Ishikawa (cell line): ENCODE data around the gene ITPRIPL2.

ENCODE experiments used
- EP300 ChIP-seq: IDR thresholded peaks from 2 replicates; pipeline ENCODE4 v1.6.1; 2012; ENCODE audit warnings: borderline replicate concordance
- RAD21 ChIP-seq: IDR thresholded peaks from 2 replicates; pipeline ENCODE4 v1.6.1; 2012; ENCODE audit warnings: low read depth
- REST ChIP-seq: IDR thresholded peaks from 2 replicates; pipeline ENCODE4 v1.6.1; 2012; ENCODE audit warnings: low read depth, mild to moderate bottlenecking
- TAF1 ChIP-seq: IDR thresholded peaks from 2 replicates; pipeline ENCODE4 v1.6.1; 2012; ENCODE audit warnings: low read depth, mild to moderate bottlenecking
- TEAD4 ChIP-seq: IDR thresholded peaks from 2 replicates; pipeline ENCODE4 v1.6.1; 2012
- USF1 ChIP-seq: IDR thresholded peaks from 2 replicates; pipeline ENCODE4 v1.6.1; 2012
- YY1 ChIP-seq: IDR thresholded peaks from 2 replicates; pipeline ENCODE4 v1.6.1; 2012; ENCODE audit warnings: low read depth
- ZBTB7A ChIP-seq: IDR thresholded peaks from 2 replicates; pipeline ENCODE4 v1.6.1; 2012; ENCODE audit warnings: low read depth
- TF ChIP-seq, protein P1 (sequence below): IDR thresholded peaks from 2 replicates; pipeline ENCODE4 v1.6.1; 2012

DNA sequence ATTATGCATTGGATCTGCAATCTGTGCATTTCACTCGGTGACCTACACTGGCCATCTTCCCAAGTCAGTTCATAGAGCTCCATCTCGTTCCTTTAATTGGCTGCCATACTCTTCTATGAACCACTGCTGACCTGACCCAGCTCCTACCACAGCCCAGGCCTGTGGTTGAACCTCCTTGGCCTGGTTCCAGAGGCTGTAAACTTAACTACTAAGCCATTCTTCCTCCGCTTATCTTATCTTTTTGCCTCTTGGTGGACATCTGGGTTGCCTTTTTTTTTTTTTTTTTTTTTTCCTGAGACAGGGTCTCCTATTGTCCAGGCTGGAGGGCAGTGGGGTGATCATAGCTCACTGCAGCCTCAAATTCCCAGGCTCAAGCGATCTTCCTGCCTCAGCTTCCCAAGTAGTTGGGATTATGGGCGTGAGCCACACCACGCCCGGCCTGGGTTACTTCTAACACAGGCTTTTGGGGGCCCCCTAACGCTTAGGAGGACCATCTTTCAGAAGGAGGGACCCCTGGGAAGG lies 28.0 kb upstream of the ITPRIPL2 start:
- TF ChIP-seq TAF1 (no peak), YY1 (no peak), RAD21 (no peak), REST (no peak), EP300 (no peak), ZBTB7A (no peak), USF1 (no peak), TEAD4 (no peak)
- TF ChIP-seq, protein P1, sequence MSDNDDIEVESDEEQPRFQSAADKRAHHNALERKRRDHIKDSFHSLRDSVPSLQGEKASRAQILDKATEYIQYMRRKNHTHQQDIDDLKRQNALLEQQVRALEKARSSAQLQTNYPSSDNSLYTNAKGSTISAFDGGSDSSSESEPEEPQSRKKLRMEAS = no peak
